ENCODE measurements around the gene BBLN.
A peak's percentile ranks its signal among the peaks of the same experiment; 100 is the strongest.

Gene BBLN

GRCh38 chr9:128182893-128183588 lies 23.0 kb downstream of the BBLN start:
- H3K36me3 ChIP-seq (ENCODE audit: insufficient read depth, low read length): peaks cover 66% of the 10 kb centered on the region
- no peaks in the 10 kb centered on the region for H3K4me1 ChIP-seq (ENCODE audit: insufficient read depth, low read length)
- H3K9ac ChIP-seq (ENCODE audit: low read depth, low read length): no peak overlapping the region
- H3K27me3 ChIP-seq (ENCODE audit: insufficient read depth, low read length): no peaks in the 10 kb centered on the region
- no peak overlapping the region for H3K27ac ChIP-seq (ENCODE audit: low read depth, low read length)
- peaks cover 6% of the 10 kb centered on the region; the same call in 1 of the 2 replicates for H3K9me3 ChIP-seq (ENCODE audit: insufficient read depth, low read depth, low read length)
- no peak overlapping the region for H3K4me3 ChIP-seq (ENCODE audit: low read length)
- WGBS: 93% methylated on average over 12 of the region's 12 CpGs

DNA sequence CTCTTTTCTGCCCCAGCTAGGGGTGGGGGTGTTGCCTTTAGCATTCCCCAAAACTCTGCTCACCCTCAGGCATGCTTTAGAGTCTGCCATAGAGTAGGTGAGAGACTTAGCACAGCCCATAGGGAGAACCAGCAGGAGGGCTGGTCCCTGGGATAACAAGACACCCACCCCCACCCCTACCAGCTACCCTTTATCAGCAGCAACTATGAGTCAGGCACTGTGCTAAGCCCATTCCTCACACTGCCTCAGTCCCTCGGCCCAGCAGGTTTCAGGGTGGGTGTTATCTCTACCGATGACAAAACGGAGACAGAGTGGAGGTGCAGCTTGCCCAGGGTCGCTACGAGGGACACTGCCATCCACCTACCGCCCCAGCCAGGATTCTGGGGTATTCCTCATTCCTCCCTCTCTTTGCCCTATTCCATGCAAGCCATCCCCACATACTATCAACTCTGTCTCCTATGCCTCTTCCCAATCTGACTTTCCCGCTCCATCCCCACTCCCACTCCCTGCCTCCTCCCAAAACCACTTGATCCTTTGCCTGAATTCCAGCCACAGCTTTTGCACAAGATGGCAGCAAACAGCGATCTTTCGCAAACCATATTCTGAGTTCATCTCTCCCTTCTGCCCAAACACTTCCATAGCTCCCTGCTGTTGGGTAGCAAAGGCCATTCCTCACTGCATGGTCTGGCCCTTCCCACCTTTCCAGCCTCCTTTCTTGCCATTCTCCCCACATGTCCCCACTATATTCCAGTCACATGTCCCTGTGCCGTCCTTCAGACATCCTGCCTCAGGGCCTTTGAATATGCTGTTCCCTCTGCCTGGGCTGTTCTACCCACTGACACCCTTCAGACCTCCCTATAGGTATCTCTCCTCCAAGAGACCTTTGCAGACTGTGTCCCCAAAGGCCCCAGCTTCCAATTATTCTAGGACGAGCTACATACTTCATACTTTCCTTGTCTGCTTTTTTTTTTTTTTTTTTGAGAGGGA lies 26.2 kb downstream of the BBLN start:
- Histone ChIP-seq H3K27ac (ENCODE audit: low read depth, low read length) (no peak overlapping the region), H3K9ac (ENCODE audit: low read depth, low read length) (no peak overlapping the region), H3K36me3 (ENCODE audit: insufficient read depth, low read length) (peaks cover 50% of the 10 kb centered on the region), H3K9me3 (ENCODE audit: insufficient read depth, low read depth, low read length) (no peaks in the 10 kb centered on the region), H3K4me1 (ENCODE audit: insufficient read depth, low read length) (no peaks in the 10 kb centered on the region), H3K27me3 (ENCODE audit: insufficient read depth, low read length) (no peaks in the 10 kb centered on the region), H3K4me3 (ENCODE audit: low read length) (no peak overlapping the region)
- WGBS: 91% methylated on average over 11 of the region's 11 CpGs

DNA sequence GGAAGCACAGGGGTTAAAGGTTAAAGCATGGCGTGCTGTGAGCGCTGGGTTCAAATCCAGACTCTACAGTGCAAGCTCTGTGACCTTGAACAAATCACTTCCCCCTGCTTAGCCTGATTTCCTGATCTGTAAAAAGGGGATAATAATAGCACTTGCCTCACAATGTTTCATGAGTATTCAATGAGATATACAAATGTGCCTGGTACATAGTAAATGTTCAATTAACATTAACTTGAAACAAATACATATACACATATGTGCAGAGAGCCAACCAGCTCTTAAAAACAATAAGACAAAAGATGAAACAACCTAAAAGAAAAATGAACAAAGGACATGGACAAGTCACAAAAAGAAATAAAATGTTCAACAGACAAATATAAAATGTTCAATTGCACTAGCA lies 27.3 kb downstream of the BBLN start:
- 83% methylated on average over 2 of the region's 2 CpGs for WGBS
- Histone ChIP-seq H3K9me3 (ENCODE audit: insufficient read depth, low read depth, low read length) (no peaks in the 10 kb centered on the region), H3K27me3 (ENCODE audit: insufficient read depth, low read length) (no peaks in the 10 kb centered on the region), H3K27ac (ENCODE audit: low read depth, low read length) (no peak overlapping the region), H3K4me1 (ENCODE audit: insufficient read depth, low read length) (no peaks in the 10 kb centered on the region), H3K9ac (ENCODE audit: low read depth, low read length) (no peak overlapping the region), H3K36me3 (ENCODE audit: insufficient read depth, low read length) (peaks cover 50% of the 10 kb centered on the region), H3K4me3 (ENCODE audit: low read length) (no peak overlapping the region)

DNA sequence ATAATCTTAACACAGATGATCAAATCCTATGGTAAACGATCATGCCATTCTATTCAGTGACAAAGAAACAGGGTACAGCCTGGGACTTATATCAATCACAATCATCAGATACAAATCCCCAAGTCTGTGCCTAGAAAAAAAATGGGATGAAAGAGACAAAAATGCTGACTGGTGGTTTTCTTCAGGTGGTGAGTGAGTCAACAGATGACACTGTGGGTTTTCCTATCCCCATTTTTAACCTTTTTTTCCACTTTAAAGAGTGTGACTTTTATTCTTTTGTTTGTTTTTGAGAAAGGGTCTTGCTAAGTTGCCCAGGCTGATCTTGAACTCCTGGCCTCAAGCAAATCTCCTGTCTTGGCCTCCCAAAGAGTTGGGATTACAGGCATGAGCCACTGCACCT lies 28.1 kb downstream of the BBLN start:
- no peak overlapping the region for H3K27ac ChIP-seq (ENCODE audit: low read depth, low read length)
- no peaks in the 10 kb centered on the region for H3K27me3 ChIP-seq (ENCODE audit: insufficient read depth, low read length)
- H3K9me3 ChIP-seq (ENCODE audit: insufficient read depth, low read depth, low read length): no peaks in the 10 kb centered on the region
- no peak overlapping the region for H3K4me3 ChIP-seq (ENCODE audit: low read length)
- H3K9ac ChIP-seq (ENCODE audit: low read depth, low read length): no peak overlapping the region
- H3K36me3 ChIP-seq (ENCODE audit: insufficient read depth, low read length): peaks cover 44% of the 10 kb centered on the region
- WGBS: 80% methylated on average over 1 of the region's 1 CpG
- H3K4me1 ChIP-seq (ENCODE audit: insufficient read depth, low read length): no peaks in the 10 kb centered on the region

DNA sequence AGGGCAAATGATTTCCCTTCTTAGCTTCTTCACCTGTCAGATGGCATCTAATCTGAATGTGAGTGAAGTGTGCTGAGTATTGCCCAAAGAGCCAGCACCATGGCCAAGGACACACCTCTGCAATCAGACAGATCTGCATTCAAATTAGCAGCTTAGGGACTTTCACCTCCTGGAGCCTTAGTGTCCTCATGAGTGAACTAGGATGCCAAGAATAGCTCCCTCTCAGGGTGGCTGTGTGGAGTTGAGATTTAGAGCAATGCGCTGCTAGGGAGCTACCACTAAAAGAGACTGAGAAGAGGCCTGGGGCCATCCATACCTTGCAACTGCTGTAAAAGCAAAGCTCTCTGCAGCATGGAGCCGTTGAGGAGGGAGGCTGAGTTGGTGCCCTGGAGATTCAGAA lies 29.9 kb downstream of the BBLN start:
- Histone ChIP-seq H3K9ac (ENCODE audit: low read depth, low read length) (no peak overlapping the region), H3K36me3 (ENCODE audit: insufficient read depth, low read length) (peaks cover 34% of the 10 kb centered on the region), H3K27me3 (ENCODE audit: insufficient read depth, low read length) (no peaks in the 10 kb centered on the region), H3K9me3 (ENCODE audit: insufficient read depth, low read depth, low read length) (no peaks in the 10 kb centered on the region), H3K4me1 (ENCODE audit: insufficient read depth, low read length) (no peaks in the 10 kb centered on the region), H3K27ac (ENCODE audit: low read depth, low read length) (no peak overlapping the region), H3K4me3 (ENCODE audit: low read length) (peak overlapping the region; percentile 91; the same call in 1 of the 2 replicates)
- 82% methylated on average over 2 of the region's 2 CpGs for WGBS

GRCh38 chr9:128190516-128191405 lies 30.7 kb downstream of the BBLN start:
- peak overlapping the region; percentile 88 for H3K9ac ChIP-seq (ENCODE audit: low read depth, low read length)
- no peak overlapping the region for H3K27ac ChIP-seq (ENCODE audit: low read depth, low read length)
- H3K36me3 ChIP-seq (ENCODE audit: insufficient read depth, low read length): peaks cover 27% of the 10 kb centered on the region
- H3K9me3 ChIP-seq (ENCODE audit: insufficient read depth, low read depth, low read length): no peaks in the 10 kb centered on the region
- H3K4me1 ChIP-seq (ENCODE audit: insufficient read depth, low read length): no peaks in the 10 kb centered on the region
- no peaks in the 10 kb centered on the region for H3K27me3 ChIP-seq (ENCODE audit: insufficient read depth, low read length)
- peak overlapping the region; percentile 91 for H3K4me3 ChIP-seq (ENCODE audit: low read length)
- 26% methylated on average over 32 of the region's 32 CpGs for WGBS

GRCh38 chr9:128191406-128192046 lies 31.5 kb downstream of the BBLN start, which contains the start of gene CIZ1:
Gene CIZ1, minus strand, starts transcription at chr9:128191572. Its CDS starts 715 bp downstream, at chr9:128190857.
- Histone ChIP-seq H3K4me1 (ENCODE audit: insufficient read depth, low read length) (no peaks in the 10 kb centered on the region), H3K27me3 (ENCODE audit: insufficient read depth, low read length) (no peaks in the 10 kb centered on the region), H3K9me3 (ENCODE audit: insufficient read depth, low read depth, low read length) (no peaks in the 10 kb centered on the region), H3K4me3 (ENCODE audit: low read length) (peak within 1 kb of the TSS; percentile 91), H3K36me3 (ENCODE audit: insufficient read depth, low read length) (peaks cover 24% of the 10 kb centered on the region), H3K9ac (ENCODE audit: low read depth, low read length) (peak within 1 kb of the TSS; percentile 88), H3K27ac (ENCODE audit: low read depth, low read length) (peak within 1 kb of the TSS; percentile 1; the same call in 1 of the 2 replicates)
- WGBS: under 1% methylated on average over 71 of the region's 71 CpGs

GRCh38 chr9:128192601-128193371 lies 32.7 kb downstream of the BBLN start:
- WGBS: 96% methylated on average over 56 of the region's 56 CpGs
- Histone ChIP-seq H3K4me3 (ENCODE audit: low read length) (no peak overlapping the region), H3K36me3 (ENCODE audit: insufficient read depth, low read length) (peaks cover 15% of the 10 kb centered on the region), H3K27me3 (ENCODE audit: insufficient read depth, low read length) (no peaks in the 10 kb centered on the region), H3K27ac (ENCODE audit: low read depth, low read length) (no peak overlapping the region), H3K9ac (ENCODE audit: low read depth, low read length) (no peak overlapping the region), H3K4me1 (ENCODE audit: insufficient read depth, low read length) (no peaks in the 10 kb centered on the region), H3K9me3 (ENCODE audit: insufficient read depth, low read depth, low read length) (no peaks in the 10 kb centered on the region)

DNA sequence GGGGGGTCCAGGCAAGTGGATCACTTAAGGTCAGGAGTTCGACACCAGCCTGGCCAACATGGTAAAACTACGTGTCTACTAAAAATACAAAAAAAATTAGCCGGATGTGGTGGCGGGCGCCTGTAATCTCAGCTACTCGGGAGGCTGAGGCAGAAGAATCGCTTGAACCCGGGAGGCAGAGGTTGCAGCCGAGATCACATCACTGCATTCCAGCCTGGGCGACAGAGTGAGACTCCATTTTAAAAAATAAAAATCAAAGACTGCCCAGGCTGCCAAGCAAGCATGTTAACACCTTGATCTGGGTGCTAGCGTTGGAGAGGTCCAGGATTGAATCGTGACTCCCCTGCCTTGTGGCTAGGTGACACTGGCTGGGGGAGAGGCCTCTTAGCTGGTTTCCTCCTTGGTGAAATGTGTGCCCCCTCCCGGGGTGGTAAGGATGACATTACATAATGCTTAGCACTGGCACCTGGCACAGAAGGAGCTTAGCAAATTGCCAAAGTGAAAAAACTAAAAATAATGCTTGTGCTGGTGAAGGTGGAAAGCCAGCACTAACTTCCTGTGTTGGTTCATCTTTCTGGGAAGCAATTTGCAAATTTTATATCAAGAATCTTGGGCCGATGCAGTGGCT lies 33.5 kb downstream of the BBLN start:
- Histone ChIP-seq H3K9me3 (ENCODE audit: insufficient read depth, low read depth, low read length) (no peaks in the 10 kb centered on the region), H3K9ac (ENCODE audit: low read depth, low read length) (no peak overlapping the region), H3K36me3 (ENCODE audit: insufficient read depth, low read length) (peaks cover 9% of the 10 kb centered on the region), H3K27ac (ENCODE audit: low read depth, low read length) (no peak overlapping the region), H3K4me3 (ENCODE audit: low read length) (no peak overlapping the region), H3K27me3 (ENCODE audit: insufficient read depth, low read length) (no peaks in the 10 kb centered on the region), H3K4me1 (ENCODE audit: insufficient read depth, low read length) (no peaks in the 10 kb centered on the region)
- WGBS: 94% methylated on average over 14 of the region's 14 CpGs
